ENCODE measurements around the gene LARP4B.

GRCh38 chr10:841535-841934, 90.0 kb downstream of the LARP4B start:
- TF ChIP-seq, protein P1, sequence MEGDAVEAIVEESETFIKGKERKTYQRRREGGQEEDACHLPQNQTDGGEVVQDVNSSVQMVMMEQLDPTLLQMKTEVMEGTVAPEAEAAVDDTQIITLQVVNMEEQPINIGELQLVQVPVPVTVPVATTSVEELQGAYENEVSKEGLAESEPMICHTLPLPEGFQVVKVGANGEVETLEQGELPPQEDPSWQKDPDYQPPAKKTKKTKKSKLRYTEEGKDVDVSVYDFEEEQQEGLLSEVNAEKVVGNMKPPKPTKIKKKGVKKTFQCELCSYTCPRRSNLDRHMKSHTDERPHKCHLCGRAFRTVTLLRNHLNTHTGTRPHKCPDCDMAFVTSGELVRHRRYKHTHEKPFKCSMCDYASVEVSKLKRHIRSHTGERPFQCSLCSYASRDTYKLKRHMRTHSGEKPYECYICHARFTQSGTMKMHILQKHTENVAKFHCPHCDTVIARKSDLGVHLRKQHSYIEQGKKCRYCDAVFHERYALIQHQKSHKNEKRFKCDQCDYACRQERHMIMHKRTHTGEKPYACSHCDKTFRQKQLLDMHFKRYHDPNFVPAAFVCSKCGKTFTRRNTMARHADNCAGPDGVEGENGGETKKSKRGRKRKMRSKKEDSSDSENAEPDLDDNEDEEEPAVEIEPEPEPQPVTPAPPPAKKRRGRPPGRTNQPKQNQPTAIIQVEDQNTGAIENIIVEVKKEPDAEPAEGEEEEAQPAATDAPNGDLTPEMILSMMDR (IDR thresholded peaks at IDR 0.05; ENCODE audit: extremely low read depth in 1 of 2, insufficient read depth in 1 of 2, low read depth in 1 of 2, low read length in 2 of 2): no peak
- no peak for TF ChIP-seq POLR2A (IDR thresholded peaks at IDR 0.05; ENCODE audit: low read depth, low read length)
- no peak for TF ChIP-seq POLR2AphosphoS5 (IDR thresholded peaks at IDR 0.05; ENCODE audit: insufficient read depth, low read depth, low read length)

Measured in endothelial cell of umbilical vein (primary cell).